Right kidney (tissue), 1 donor: ENCODE results near the gene COL4A4.

Experiments
- DNase-seq: peaks from one replicate; pipeline ENCODE4 v3.0.0-alpha.2; 2016

Gene COL4A4

DNA sequence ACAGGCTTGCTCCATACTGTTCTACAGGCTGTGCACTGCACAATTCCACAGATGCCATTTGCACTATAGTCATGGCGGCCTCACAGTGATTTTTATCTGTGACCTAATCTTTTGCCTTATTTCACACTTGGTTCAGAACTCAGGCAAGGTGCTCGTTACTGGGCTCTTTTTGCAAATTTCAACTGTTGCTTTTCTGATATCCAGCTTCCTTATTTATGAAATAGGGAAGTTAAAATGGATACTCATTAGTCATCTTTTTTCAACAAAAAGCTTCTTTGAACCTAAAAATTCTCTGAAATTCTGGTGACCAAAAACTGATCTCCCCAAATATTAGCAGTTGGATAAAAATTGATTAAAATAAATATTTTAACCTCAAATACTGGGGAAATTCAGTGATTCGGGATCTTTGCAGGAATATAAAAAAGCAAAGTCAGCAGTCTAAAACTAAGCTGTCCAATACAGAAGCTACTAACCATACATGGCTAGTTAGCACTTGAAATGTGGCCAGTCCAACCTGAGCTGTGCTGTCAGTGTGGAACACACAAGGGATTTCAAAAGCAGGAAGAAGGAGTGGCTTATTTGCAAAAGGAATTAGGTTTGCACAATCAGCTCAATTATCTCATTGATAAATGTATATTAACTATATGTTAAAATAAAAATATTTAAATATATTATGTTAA is 134.4 kb downstream of the COL4A4 start:
- DNase-seq = no peak

DNA sequence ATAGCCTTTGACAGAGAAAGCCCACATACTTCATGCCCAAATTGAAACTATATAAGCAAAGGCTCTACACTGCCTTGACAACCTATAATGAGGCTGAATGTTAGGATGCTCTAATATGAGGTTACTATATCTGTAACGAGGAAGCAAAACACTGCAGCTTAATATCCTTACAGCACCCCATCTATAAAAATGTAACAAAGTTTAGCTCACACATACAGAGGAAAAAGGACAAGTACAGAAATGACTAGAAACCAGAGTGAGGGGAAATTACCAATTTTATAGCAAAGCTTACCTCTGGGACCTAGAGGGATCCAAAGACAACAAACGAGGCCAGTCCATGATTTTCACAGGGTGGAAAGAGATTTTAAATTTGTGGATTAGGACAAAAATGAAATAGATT is 138.5 kb downstream of the COL4A4 start:
- DNase-seq = no peak

GRCh38 chr2:227022608-227023007 is 141.4 kb downstream of the COL4A4 start:
- no peak for DNase-seq

DNA sequence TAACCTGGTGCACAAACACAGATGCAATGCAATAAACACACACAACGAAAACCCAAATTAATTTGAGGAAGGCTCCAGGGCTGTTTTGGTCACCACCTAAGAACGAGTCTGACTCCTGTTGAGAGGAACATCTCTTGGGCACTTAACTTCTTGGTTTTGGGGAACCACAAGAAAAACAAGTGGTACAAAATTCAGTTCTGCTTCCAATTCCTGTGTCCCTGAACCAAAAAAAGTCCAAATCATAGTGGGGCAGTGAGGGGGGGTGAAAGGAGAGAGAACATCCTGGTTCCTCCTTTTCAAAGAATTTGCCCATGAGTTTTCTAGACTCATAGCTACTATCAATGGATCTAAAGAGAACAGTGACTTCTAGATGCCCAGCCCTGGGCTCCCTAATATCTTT is 143.6 kb downstream of the COL4A4 start:
- no peak for DNase-seq

DNA sequence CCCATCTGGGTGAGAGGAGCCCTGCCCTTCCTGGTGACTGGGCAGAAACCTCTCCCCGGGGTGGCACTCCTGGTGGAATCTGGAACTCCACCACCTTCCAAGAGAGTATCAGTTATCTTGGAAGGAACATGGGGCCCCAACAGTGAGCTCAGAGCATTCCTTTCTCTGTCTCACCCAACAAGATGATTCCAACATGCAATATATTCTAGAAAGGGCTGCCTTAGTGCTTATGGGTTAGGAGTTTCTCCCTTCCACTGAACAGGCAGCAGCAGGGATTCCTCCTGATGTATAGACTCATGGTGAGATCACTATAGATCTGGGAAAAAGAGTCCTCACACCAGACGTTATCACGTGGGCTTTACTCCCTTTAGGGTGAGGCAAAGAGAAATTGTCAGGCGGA is 147.1 kb downstream of the COL4A4 start:
- no peak for DNase-seq

DNA sequence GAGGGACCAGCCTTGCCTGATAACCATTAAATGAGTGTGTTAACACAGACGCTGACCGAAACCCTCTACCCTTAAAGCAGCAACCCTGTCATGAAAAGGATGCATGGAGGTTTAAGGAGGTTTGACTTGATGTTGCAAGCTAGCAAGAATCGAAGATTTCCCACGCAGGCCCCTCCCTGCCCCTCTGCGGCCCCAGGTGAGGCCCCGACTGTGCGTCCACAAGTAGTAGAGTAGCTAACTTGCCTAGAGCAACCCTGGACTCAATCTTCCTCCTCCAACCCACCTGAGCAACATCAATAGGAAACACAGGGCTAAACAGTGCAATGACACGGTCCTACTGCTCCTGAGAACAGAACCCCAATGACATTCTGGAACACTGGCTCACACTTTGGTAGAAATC is 150.1 kb downstream of the COL4A4 start:
- no peak for DNase-seq

DNA sequence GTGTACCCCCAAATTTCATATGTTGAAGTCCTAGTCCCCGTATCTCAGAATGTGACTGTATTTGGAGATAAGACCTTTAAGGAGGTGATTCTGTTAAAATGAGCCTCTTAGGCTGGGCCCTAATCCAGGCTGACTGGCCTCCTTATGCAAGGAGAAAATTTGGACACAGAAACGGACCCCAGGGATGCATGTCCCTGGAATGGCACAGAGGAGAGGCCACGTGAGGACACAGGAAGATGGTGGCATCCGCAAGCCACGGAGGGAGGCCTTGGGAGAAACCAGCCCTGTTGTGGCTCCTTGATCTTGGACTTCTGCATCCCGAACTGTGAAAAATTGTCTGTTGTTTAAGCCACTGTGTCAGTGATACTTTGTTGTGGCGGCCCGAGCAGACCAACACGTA is 150.7 kb downstream of the COL4A4 start:
- DNase-seq = no peak

GRCh38 chr2:227010433-227010832 is 153.6 kb downstream of the COL4A4 start:
- no peak for DNase-seq

GRCh38 chr2:227007940-227008339 is 156.1 kb downstream of the COL4A4 start:
- DNase-seq = no peak

DNA sequence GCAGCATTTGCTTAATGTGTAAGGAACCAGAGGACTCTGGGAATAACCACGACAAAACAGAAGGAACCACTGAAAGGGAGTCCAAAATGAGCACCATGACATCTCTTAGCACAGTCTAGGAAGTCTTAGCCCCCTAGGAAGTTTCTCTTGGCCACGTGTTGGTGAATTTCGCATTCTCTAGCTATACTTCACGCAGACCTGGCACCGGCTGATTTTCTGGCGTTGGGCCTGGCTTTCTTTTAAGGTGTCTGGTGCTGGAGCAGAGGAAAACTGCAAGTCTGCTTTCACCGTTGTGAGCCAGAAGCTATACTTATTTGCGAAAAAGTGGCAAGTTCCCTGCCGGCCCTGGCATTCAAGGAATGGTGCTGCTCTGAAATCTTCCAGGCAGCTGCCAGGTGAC is 156.9 kb downstream of the COL4A4 start:
- DNase-seq = no peak

DNA sequence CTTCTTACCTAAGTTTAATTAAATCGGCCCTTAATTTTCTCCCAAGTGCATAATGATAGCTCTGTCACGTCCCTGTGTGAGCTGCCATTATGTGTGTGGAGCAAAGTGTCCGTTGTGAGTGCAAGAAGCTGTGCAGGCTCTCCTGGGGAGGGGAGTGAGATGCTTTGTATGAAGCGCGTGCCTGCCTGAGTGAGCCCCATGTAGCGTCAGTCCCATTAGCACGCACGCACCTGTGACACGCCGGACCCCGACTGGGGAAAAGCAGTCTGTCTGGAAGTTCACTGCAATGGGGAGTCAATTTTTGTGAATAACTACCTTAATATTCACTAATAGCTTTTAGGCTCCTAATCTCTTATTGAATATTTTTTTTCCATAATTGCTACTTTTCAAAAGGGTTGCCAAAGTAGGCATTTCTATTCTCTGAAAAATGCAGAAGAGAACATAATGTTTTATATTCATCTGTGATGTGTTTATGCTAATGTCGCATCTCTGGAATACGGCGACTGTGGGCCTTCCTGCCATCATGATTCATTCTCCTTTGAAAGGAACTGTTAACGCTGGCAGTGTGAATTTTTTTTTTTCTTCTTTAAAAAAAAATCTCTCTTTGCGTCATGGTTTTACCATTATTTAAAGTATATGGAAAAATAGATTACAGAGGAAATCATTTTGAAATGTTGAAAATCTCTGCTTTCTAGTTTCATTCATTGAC is 157.7 kb downstream of the COL4A4 start:
- DNase-seq = no peak

- no peak for DNase-seq
These were observed 159.5 kb downstream of the COL4A4 start for GRCh38 chr2:227004482-227004881.

- DNase-seq = no peak
These were observed 163.9 kb downstream of the COL4A4 start for GRCh38 chr2:227000123-227000522.

GRCh38 chr2:226999661-227000060 is 164.3 kb downstream of the COL4A4 start:
- no peak for DNase-seq

DNA sequence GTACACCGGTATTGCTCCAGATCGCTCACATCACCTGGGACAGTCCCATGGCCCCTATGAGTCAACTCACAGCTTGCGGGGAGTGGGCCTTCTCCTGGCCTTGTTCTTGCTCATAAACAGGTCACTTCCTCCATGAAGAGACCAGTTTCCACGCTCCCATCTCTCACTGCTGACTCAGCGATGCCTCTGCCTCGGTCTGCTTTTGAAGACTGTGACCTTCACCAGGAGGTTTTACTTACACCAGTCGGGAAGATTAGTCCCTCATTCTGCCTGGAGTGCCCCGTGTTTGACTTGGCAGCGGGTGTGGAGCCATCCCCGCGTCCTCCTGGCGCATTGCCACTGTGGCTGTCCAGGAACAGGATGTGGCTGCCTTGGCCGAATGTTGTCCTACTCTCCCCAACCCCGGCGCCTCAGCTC is 168.4 kb downstream of the COL4A4 start:
- no peak for DNase-seq

DNA sequence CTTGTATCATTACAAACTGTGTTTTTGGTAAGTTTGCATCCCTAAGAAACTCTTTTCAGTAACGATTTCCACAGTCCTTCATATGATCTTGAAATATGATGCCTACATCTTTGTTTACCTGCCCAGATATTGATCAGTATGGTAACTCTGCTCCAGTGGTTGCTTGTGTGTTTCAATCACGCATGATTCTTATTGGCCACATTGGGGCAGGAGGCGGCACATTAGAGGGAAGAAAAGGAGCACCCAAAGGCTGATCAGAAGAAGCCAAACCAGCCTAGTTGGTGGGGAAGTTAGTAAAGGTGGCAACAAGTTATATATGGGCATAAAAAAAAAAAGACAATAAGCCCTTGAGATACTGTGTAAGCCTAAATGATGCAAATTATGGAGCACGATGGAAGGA is 169.2 kb downstream of the COL4A4 start:
- no peak for DNase-seq

- no peak for DNase-seq
These were observed 170.8 kb downstream of the COL4A4 start for GRCh38 chr2:226993171-226993570.

DNA sequence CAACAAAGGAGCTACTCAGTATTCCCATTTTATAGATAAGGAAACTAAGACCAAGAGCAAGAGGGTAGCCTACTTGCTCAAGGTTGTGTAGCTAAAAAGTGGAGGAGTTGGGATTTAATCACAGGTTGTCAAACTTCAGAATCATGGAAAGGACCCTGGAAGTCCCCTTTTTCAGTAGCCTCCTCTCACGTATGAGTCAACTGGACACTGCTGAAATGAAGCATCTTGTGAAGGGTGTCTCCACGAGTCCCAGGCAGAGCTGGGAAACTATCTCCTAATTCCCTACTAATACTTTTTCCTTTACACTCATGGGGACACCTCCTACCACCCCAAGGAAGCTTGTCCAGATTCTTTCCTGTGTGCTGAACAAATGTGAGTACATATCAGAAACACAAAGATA is 172.3 kb downstream of the COL4A4 start:
- no peak for DNase-seq

- no peak for DNase-seq
These were observed 178.4 kb downstream of the COL4A4 start for GRCh38 chr2:226985583-226985946.

DNA sequence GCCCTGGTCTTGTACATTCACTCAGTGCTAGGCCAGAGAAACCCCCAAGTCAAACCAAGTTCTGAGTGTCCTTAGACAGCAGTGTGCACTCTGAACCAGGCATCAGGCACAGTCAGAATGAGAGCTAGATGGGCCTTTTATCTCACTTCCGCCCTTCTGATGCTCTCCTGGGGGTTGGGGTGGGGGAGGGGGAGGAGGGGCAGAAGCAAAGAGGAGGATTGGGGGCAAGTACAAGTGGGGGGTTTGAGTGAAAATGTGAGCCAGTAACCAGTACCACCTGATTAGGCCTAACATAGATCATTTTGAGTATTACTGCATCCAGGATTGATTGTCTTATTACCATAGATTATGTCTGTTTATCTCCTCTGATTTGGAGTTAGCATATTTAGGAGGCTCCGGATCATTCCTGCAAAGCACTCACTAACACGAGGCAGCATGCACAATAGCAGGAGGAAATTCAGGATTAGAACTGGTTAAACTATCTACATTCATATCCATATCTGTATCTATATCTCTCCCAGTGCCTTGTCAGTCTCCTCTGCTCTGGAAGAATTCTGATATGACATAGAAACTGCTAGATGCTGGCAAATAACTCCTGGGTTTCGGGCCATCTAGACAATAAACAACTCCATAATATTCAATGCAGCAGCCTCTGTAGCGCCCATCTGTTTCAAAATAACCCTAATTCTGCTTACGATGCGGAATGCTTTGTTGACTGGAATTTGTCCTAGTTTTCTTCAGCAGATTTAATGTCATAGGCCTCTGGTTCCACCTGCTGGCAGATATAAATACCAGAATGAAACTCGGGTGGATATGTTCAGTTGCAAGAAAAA is 179.0 kb downstream of the COL4A4 start:
- DNase-seq = peak; percentile 48

GRCh38 chr2:226983895-226984749 is 179.9 kb downstream of the COL4A4 start:
- DNase-seq = no peak

- DNase-seq = no peak
These were observed 182.1 kb downstream of the COL4A4 start for GRCh38 chr2:226981791-226982326.
